ENCODE data around the gene GALNT13. TPM values are rescaled to one million over a fixed set of nuclear protein-coding genes. Genes with fewer than 3 reads are reported as not detected.

GALNT13 gene
- total and polyA plus RNA-seq, 12 donors, result 0.54 to 11.8 (median 3.1) TPM; not detected in 1

GRCh38 chr2:154331784-154332183, 460.1 kb downstream of the GALNT13 start:
- TF ChIP-seq CTCF (IDR thresholded peaks at IDR 0.05) (no peak), POLR2A (IDR thresholded peaks at IDR 0.05) (no peak)
- Histone ChIP-seq H3K27ac (no peak overlapping the region), H3K9me3 (replicated peaks in 1 of 3) (no peaks in the 10 kb centered on the region), H3K4me3 (no peak overlapping the region), H3K27me3 (no peaks in the 10 kb centered on the region), H3K36me3 (replicated peaks in 1 of 2) (no peaks in the 10 kb centered on the region), H3K4me1 (replicated peaks in 1 of 2) (no peaks in the 10 kb centered on the region)
- no peak for DNase-seq
- WGBS, 4 donors, result 21 to 43% (median 32%) methylated on average over 1 of the region's 1 CpG
- intact Hi-C loops (cut with DNase I), result no loop called here

GRCh38 chr2:154336201-154336600, 464.5 kb downstream of the GALNT13 start:
- Histone ChIP-seq H3K27me3 (no peaks in the 10 kb centered on the region), H3K4me3 (no peak overlapping the region), H3K36me3 (replicated peaks in 1 of 2) (no peaks in the 10 kb centered on the region), H3K4me1 (replicated peaks in 1 of 2) (no peaks in the 10 kb centered on the region), H3K27ac (no peak overlapping the region), H3K9me3 (replicated peaks in 1 of 3) (no peaks in the 10 kb centered on the region)
- 66 to 91% (median 79%) methylated on average over 1 of the region's 1 CpG for WGBS, 4 donors
- intact Hi-C loops (cut with DNase I), result no loop called here
- no peak for DNase-seq
- TF ChIP-seq CTCF (IDR thresholded peaks at IDR 0.05) (no peak), POLR2A (IDR thresholded peaks at IDR 0.05) (no peak)

GRCh38 chr2:154338352-154338967, 466.7 kb downstream of the GALNT13 start:
- H3K4me1 ChIP-seq (replicated peaks in 1 of 2), result no peaks in the 10 kb centered on the region
- WGBS, 4 donors, result 51 to 74% (median 57%) methylated on average over 2 to 3 of the region's 3 CpGs
- no peaks in the 10 kb centered on the region for H3K27me3 ChIP-seq
- H3K27ac ChIP-seq, result no peak overlapping the region
- no peak for TF ChIP-seq CTCF (IDR thresholded peaks at IDR 0.05)
- no peak for TF ChIP-seq POLR2A (IDR thresholded peaks at IDR 0.05)
- H3K9me3 ChIP-seq (replicated peaks in 1 of 3), result no peaks in the 10 kb centered on the region
- intact Hi-C loops (cut with DNase I), result no loop called here
- no peak overlapping the region for H3K4me3 ChIP-seq
- no peak for DNase-seq
- no peaks in the 10 kb centered on the region for H3K36me3 ChIP-seq (replicated peaks in 1 of 2)

- H3K36me3 ChIP-seq (replicated peaks in 1 of 2), result no peaks in the 10 kb centered on the region
- no peaks in the 10 kb centered on the region for H3K9me3 ChIP-seq (replicated peaks in 1 of 3)
- no peak overlapping the region for H3K4me3 ChIP-seq
- TF ChIP-seq CTCF (IDR thresholded peaks at IDR 0.05) (no peak), POLR2A (IDR thresholded peaks at IDR 0.05) (no peak)
- no peaks in the 10 kb centered on the region for H3K27me3 ChIP-seq
- intact Hi-C loops (cut with DNase I), result no loop called here
- H3K27ac ChIP-seq, result no peak overlapping the region
- DNase-seq, result no peak
- no peaks in the 10 kb centered on the region for H3K4me1 ChIP-seq (replicated peaks in 1 of 2)
Observed at GRCh38 chr2:154343282-154343681, 471.6 kb downstream of the GALNT13 start.

Data from adrenal gland (tissue), 12 donors.